Gastroesophageal sphincter (tissue), 3 donors: ENCODE data around the gene CLCNKA.
"Not testable (repeated sequence)": the region's sequence is repeated elsewhere in the genome, so short reads cannot be mapped to it uniquely, and the experiment has no call there.

Experiments
- POLR2A ChIP-seq, 2 donors: fragments of 450-650 bp; IDR thresholded peaks; one replicate each; pipeline ENCODE4 v1.6.1; 2017; ENCODE audit warnings: antibody characterized with exemption in 2 of 2, mild to moderate bottlenecking in 2 of 2, moderate library complexity in 1 of 2
- POLR2AphosphoS5 ChIP-seq: sonication (generic); formaldehyde crosslinking; IDR thresholded peaks from one replicate; pipeline ENCODE4 v1.6.1; 2017; ENCODE audit warnings: antibody characterized with exemption
- TF ChIP-seq, protein P1 (sequence below), 4 experiments: fragments of 200-600 bp in 2 of 4; fragments of 450-650 bp in 2 of 4; sonication (generic) in 1 of 4; IDR thresholded peaks; one replicate each; pipeline ENCODE4 v1.5.1; 2017 to 2019; ENCODE audit warnings: antibody characterized with exemption in 4 of 4, mild to moderate bottlenecking in 2 of 4, moderate library complexity in 2 of 4

DNA sequence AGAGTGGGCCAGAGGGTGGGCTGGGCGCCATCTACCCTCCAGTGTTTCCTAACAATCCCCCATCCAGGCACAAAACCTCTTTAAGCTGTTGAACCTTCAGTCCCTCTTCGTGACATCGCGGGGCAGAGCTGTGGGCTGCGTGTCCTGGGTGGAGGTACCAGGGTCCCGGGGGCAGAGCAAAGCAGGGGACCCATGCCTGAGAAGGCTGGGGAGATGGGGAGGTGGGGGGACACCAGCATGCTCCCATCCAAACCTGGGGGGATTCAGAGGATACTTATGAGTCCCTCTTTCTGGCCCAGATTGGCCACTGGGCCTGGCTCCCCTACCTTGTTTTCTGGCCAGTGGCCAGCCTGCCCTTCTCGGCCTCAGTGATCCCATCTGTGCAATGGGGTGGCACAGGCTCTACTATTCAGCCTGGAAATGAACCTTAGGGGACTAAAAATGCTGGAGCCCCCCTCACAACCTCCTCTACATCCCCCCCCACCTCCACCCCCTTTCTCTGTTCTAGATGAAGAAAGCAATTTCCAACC lies 11.3 kb downstream of the CLCNKA start:
- TF ChIP-seq, protein P1, sequence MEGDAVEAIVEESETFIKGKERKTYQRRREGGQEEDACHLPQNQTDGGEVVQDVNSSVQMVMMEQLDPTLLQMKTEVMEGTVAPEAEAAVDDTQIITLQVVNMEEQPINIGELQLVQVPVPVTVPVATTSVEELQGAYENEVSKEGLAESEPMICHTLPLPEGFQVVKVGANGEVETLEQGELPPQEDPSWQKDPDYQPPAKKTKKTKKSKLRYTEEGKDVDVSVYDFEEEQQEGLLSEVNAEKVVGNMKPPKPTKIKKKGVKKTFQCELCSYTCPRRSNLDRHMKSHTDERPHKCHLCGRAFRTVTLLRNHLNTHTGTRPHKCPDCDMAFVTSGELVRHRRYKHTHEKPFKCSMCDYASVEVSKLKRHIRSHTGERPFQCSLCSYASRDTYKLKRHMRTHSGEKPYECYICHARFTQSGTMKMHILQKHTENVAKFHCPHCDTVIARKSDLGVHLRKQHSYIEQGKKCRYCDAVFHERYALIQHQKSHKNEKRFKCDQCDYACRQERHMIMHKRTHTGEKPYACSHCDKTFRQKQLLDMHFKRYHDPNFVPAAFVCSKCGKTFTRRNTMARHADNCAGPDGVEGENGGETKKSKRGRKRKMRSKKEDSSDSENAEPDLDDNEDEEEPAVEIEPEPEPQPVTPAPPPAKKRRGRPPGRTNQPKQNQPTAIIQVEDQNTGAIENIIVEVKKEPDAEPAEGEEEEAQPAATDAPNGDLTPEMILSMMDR (IDR thresholded peaks at IDR 0.05): not testable (repeated sequence)
- not testable (repeated sequence) for TF ChIP-seq POLR2A (IDR thresholded peaks at IDR 0.05); POLR2AphosphoS5
